Measurements from ENCODE around the gene NXT1. TPM values are rescaled to one million over a fixed set of nuclear protein-coding genes. Genes with fewer than 3 reads are reported as not detected.

NXT1 gene
- total and polyA plus RNA-seq, 10 of the 15 experiments (the other 5 are each of a cell fraction or from before 2014, with no cell fraction given): 10.2 to 66.7 (median 44.0) TPM

GRCh38 chr20:23350196-23350903, at the start of gene NXT1 (continued):
- peak; percentile 7; the same call in 1 of the 2 replicates for TF ChIP-seq TAF1 (IDR thresholded peaks at IDR 0.05; ENCODE audit: borderline replicate concordance, low read depth, low read length)
- TF ChIP-seq NR2F1 (conservative IDR thresholded peaks at IDR 0.05): peak; percentile 72
- peak; percentile 81 for TF ChIP-seq CREB1 (IDR thresholded peaks at IDR 0.05; ENCODE audit: low read depth)
- no peak for TF ChIP-seq BCL11A (IDR thresholded peaks at IDR 0.05; ENCODE audit: low read depth, low read length)
- TF ChIP-seq ZNF384 (IDR thresholded peaks at IDR 0.05; ENCODE audit: borderline replicate concordance, low read depth, low read length): peak; percentile 70
- no peak for TF ChIP-seq USF1 (IDR thresholded peaks at IDR 0.05; ENCODE audit: borderline replicate concordance, extremely low read length, insufficient read depth, low read depth, low read length)
- TF ChIP-seq PML (IDR thresholded peaks at IDR 0.05; ENCODE audit: low read length): peak; percentile 82
- peak; percentile 90 for TF ChIP-seq ZNF687 (IDR thresholded peaks at IDR 0.05)
- TF ChIP-seq HCFC1 (IDR thresholded peaks at IDR 0.05; ENCODE audit: low read length): peak; percentile 74
- TF ChIP-seq NBN (IDR thresholded peaks at IDR 0.05): peak; percentile 74; the same call in 1 of the 2 replicates
- peak; percentile 57; the same call in 1 of the 2 replicates for TF ChIP-seq STAT1 (conservative IDR thresholded peaks at IDR 0.05)
- peak; percentile 19; the same call in 1 of the 2 replicates for TF ChIP-seq CBFB (IDR thresholded peaks at IDR 0.05; ENCODE audit: low read depth)
- peak; percentile 61 for TF ChIP-seq SMARCA5 (IDR thresholded peaks at IDR 0.05)
- TF ChIP-seq SUZ12 (IDR thresholded peaks at IDR 0.05; ENCODE audit: unreplicated experiment): no peak
- TF ChIP-seq CEBPZ (IDR thresholded peaks at IDR 0.05; ENCODE audit: low read depth, low read length): peak; percentile 67
- TF ChIP-seq GATAD2B (conservative IDR thresholded peaks at IDR 0.05; ENCODE audit: low read depth): peak; percentile 66
- TF ChIP-seq RAD21 (IDR thresholded peaks at IDR 0.05; ENCODE audit: insufficient read depth, low read depth, low read length): no peak
- no peak for TF ChIP-seq ATF2 (IDR thresholded peaks at IDR 0.05; ENCODE audit: low read length)
- no peak for TF ChIP-seq EZH2 (IDR thresholded peaks at IDR 0.05; ENCODE audit: borderline replicate concordance, control insufficient read depth, low read depth, low read length)

All from GM12878 (cell line).